ENCODE data around the gene GPX4.

GPX4 gene

GRCh38 chr19:1082165-1082927 is 21.4 kb upstream of the GPX4 start:
- no peak overlapping the region for H3K9ac ChIP-seq (ENCODE audit: low read depth, low read length, poor library complexity, severe bottlenecking)
- H3K36me3 ChIP-seq (ENCODE audit: insufficient read depth, low read length) = peaks cover 45% of the 10 kb centered on the region; the same call in 1 of the 2 replicates
- TF ChIP-seq EZH2phosphoT487 (IDR thresholded peaks at IDR 0.05; ENCODE audit: borderline replicate concordance) (no peak), CTCF (conservative IDR thresholded peaks at IDR 0.05; ENCODE audit: low read length) (no peak)
- no peaks in the 10 kb centered on the region for H3K9me2 ChIP-seq (replicated peaks; ENCODE audit: low read depth, low read length)
- H3K4me3 ChIP-seq (ENCODE audit: low read length, poor library complexity, severe bottlenecking) = no peak overlapping the region
- H3K27me3 ChIP-seq (ENCODE audit: insufficient read depth, low read length, poor library complexity, severe bottlenecking) = no peaks in the 10 kb centered on the region
- no peak overlapping the region for H2AFZ ChIP-seq (ENCODE audit: low read length)
- peaks cover 5% of the 10 kb centered on the region for H3K4me1 ChIP-seq (ENCODE audit: insufficient read depth, low read length, poor library complexity, severe bottlenecking)
- H3K4me2 ChIP-seq (ENCODE audit: low read depth, low read length, poor library complexity, severe bottlenecking) = no peak overlapping the region
- H3K79me2 ChIP-seq (ENCODE audit: insufficient read depth, low read length) = peaks cover 6% of the 10 kb centered on the region; the same call in 1 of the 2 replicates
- peaks cover 6% of the 10 kb centered on the region for H4K20me1 ChIP-seq (ENCODE audit: insufficient read depth, low read length, poor library complexity, severe bottlenecking)
- H3K9me3 ChIP-seq (ENCODE audit: insufficient read depth, low read depth, low read length) = no peaks in the 10 kb centered on the region
- H3F3A ChIP-seq (ENCODE audit: low read depth) = no peaks in the 10 kb centered on the region

- Histone ChIP-seq H3K4me3 (ENCODE audit: low read length, poor library complexity, severe bottlenecking) (no peak overlapping the region), H3K27me3 (ENCODE audit: insufficient read depth, low read length, poor library complexity, severe bottlenecking) (no peaks in the 10 kb centered on the region), H3K4me2 (ENCODE audit: low read depth, low read length, poor library complexity, severe bottlenecking) (no peak overlapping the region), H3K9me3 (ENCODE audit: insufficient read depth, low read depth, low read length) (no peaks in the 10 kb centered on the region), H3K79me2 (ENCODE audit: insufficient read depth, low read length) (no peaks in the 10 kb centered on the region), H3K9me2 (replicated peaks; ENCODE audit: low read depth, low read length) (no peaks in the 10 kb centered on the region), H3K36me3 (ENCODE audit: insufficient read depth, low read length) (peaks cover 45% of the 10 kb centered on the region; the same call in 1 of the 2 replicates), H3F3A (ENCODE audit: low read depth) (no peaks in the 10 kb centered on the region), H2AFZ (ENCODE audit: low read length) (no peak overlapping the region), H4K20me1 (ENCODE audit: insufficient read depth, low read length, poor library complexity, severe bottlenecking) (peaks cover 6% of the 10 kb centered on the region), H3K9ac (ENCODE audit: low read depth, low read length, poor library complexity, severe bottlenecking) (no peak overlapping the region), H3K4me1 (ENCODE audit: insufficient read depth, low read length, poor library complexity, severe bottlenecking) (no peaks in the 10 kb centered on the region)
- TF ChIP-seq EZH2phosphoT487 (IDR thresholded peaks at IDR 0.05; ENCODE audit: borderline replicate concordance) (no peak), CTCF (conservative IDR thresholded peaks at IDR 0.05; ENCODE audit: low read length) (no peak)
Measured at GRCh38 chr19:1082928-1083816, 20.6 kb upstream of the GPX4 start.

- Histone ChIP-seq H3K9me3 (ENCODE audit: insufficient read depth, low read depth, low read length) (no peaks in the 10 kb centered on the region), H3F3A (ENCODE audit: low read depth) (no peaks in the 10 kb centered on the region), H4K20me1 (ENCODE audit: insufficient read depth, low read length, poor library complexity, severe bottlenecking) (peaks cover 6% of the 10 kb centered on the region), H3K9me2 (replicated peaks; ENCODE audit: low read depth, low read length) (no peaks in the 10 kb centered on the region), H3K9ac (ENCODE audit: low read depth, low read length, poor library complexity, severe bottlenecking) (no peak overlapping the region), H2AFZ (ENCODE audit: low read length) (no peak overlapping the region), H3K4me1 (ENCODE audit: insufficient read depth, low read length, poor library complexity, severe bottlenecking) (no peaks in the 10 kb centered on the region), H3K36me3 (ENCODE audit: insufficient read depth, low read length) (peaks cover 50% of the 10 kb centered on the region; the same call in 1 of the 2 replicates), H3K4me2 (ENCODE audit: low read depth, low read length, poor library complexity, severe bottlenecking) (no peak overlapping the region), H3K27me3 (ENCODE audit: insufficient read depth, low read length, poor library complexity, severe bottlenecking) (no peaks in the 10 kb centered on the region), H3K4me3 (ENCODE audit: low read length, poor library complexity, severe bottlenecking) (no peak overlapping the region), H3K79me2 (ENCODE audit: insufficient read depth, low read length) (no peaks in the 10 kb centered on the region)
- no peak for TF ChIP-seq CTCF (conservative IDR thresholded peaks at IDR 0.05; ENCODE audit: low read length)
- TF ChIP-seq EZH2phosphoT487 (IDR thresholded peaks at IDR 0.05; ENCODE audit: borderline replicate concordance) = no peak
Measured at GRCh38 chr19:1084024-1084868, 19.5 kb upstream of the GPX4 start.
